Measurements from ENCODE around the gene RPRD1B.

The RPRD1B gene

GRCh38 chr20:38120625-38120988 is 87.1 kb downstream of the RPRD1B start:
- no peak for DNase-seq (ENCODE audit: low spot score)

- no peak for DNase-seq (ENCODE audit: low spot score)
Observed at GRCh38 chr20:38121741-38122140, 88.2 kb downstream of the RPRD1B start.

GRCh38 chr20:38123021-38123587 is 89.6 kb downstream of the RPRD1B start:
- no peak for DNase-seq (ENCODE audit: low spot score)

- peak; percentile 39 for DNase-seq (ENCODE audit: low spot score)
Observed at GRCh38 chr20:38125157-38126056, 91.9 kb downstream of the RPRD1B start.

GRCh38 chr20:38126146-38126921 is 92.8 kb downstream of the RPRD1B start:
- no peak for DNase-seq (ENCODE audit: low spot score)

GRCh38 chr20:38126932-38127621 is 93.5 kb downstream of the RPRD1B start:
- no peak for DNase-seq (ENCODE audit: low spot score)

GRCh38 chr20:38127920-38128528 is 94.5 kb downstream of the RPRD1B start:
- DNase-seq (ENCODE audit: low spot score) = no peak

- no peak for DNase-seq (ENCODE audit: low spot score)
Observed at GRCh38 chr20:38128691-38129090, 95.1 kb downstream of the RPRD1B start.

GRCh38 chr20:38129248-38129865 is 95.8 kb downstream of the RPRD1B start:
- DNase-seq (ENCODE audit: low spot score) = no peak

- no peak for DNase-seq (ENCODE audit: low spot score)
Observed at GRCh38 chr20:38129893-38130609, 96.5 kb downstream of the RPRD1B start.

- no peak for DNase-seq (ENCODE audit: low spot score)
Observed at GRCh38 chr20:38130687-38131587, 97.4 kb downstream of the RPRD1B start.

- no peak for DNase-seq (ENCODE audit: low spot score)
Observed at GRCh38 chr20:38131588-38132121, 98.1 kb downstream of the RPRD1B start.

- no peak for DNase-seq (ENCODE audit: low spot score)
Observed at GRCh38 chr20:38132156-38132909, 98.8 kb downstream of the RPRD1B start.

- no peak for DNase-seq (ENCODE audit: low spot score)
Observed at GRCh38 chr20:38132910-38133501, 99.5 kb downstream of the RPRD1B start.

- DNase-seq (ENCODE audit: low spot score) = no peak
Observed at GRCh38 chr20:38133680-38134426, 100.3 kb downstream of the RPRD1B start.

GRCh38 chr20:38134427-38135270 is 101.1 kb downstream of the RPRD1B start:
- DNase-seq (ENCODE audit: low spot score) = no peak

GRCh38 chr20:38135271-38135650 is 101.7 kb downstream of the RPRD1B start:
- no peak for DNase-seq (ENCODE audit: low spot score)

Measured in pons (tissue), 1 donor.